B cell (primary cell): ENCODE measurements around the gene DRAXIN. TPM values are rescaled to one million over a fixed set of nuclear protein-coding genes. Genes with fewer than 3 reads are reported as not detected.
A peak's percentile ranks its signal among the peaks of the same experiment; 100 is the strongest.

Experiments used
- ATAC-seq: fragments of 200-7000 bp; cut with Tn5 transposase; one replicate; pipeline ENCODE4 v1.10.0; 2021; ENCODE audit warnings: low read depth, mild to moderate bottlenecking, moderate number of reproducible peaks, moderate library complexity
- CTCF ChIA-PET: fragments of 350-600 bp; sonication (Branson Sonifier 250); formaldehyde crosslinking; loops from one replicate; lab custom pipeline; 2021; ENCODE audit warnings: antibody characterized with exemption, inconsistent platforms; lab: Charles Lee
- POLR2A ChIA-PET: fragments of 350-600 bp; sonication (Branson Sonifier 250); formaldehyde crosslinking; loops from one replicate; lab custom pipeline; 2021; ENCODE audit warnings: antibody characterized with exemption; lab: Charles Lee
- DNase-seq: peaks from one replicate; pipeline ENCODE4 v3.0.0; 2013
- H2AFZ ChIP-seq: 2 replicates; pipeline ENCODE4 v1.6.1; 2012; ENCODE audit warnings: mild to moderate bottlenecking, low read depth, low read length; ENCODE audit not compliant: insufficient read depth, poor library complexity, severe bottlenecking
- H3K27ac ChIP-seq, 2 donors: 1 replicate in 1 of 2; 2 replicates in 1 of 2; pipeline ENCODE4 v1.5.1; 2012 to 2013; ENCODE audit warnings: low read length in 2 of 2, mild to moderate bottlenecking in 2 of 2, moderate library complexity in 1 of 2
- H3K27me3 ChIP-seq, 4 experiments: fragments of 200-600 bp in 1 of 4; sonication (generic) in 1 of 4; replicated peaks in 1 of 4; 1 replicate in 2 of 4; 2 replicates in 2 of 4; pipeline versions ENCODE4 v1.6.1 to v1.7.0; 2013 to 2016; ENCODE audit warnings: low read length in 3 of 4, mild to moderate bottlenecking in 2 of 4, mixed read lengths in 1 of 4, moderate library complexity in 1 of 4; ENCODE audit not compliant: insufficient read depth in 4 of 4, control insufficient read depth in 3 of 4; ENCODE audit errors: control extremely low read depth in 1 of 4
- H3K36me3 ChIP-seq, 2 experiments: replicated peaks in 1 of 2; 1 replicate in 1 of 2; 2 replicates in 1 of 2; pipeline versions ENCODE4 v1.6.1 to v1.7.1; 2013; ENCODE audit warnings: low read length in 1 of 2; ENCODE audit not compliant: insufficient read depth in 2 of 2, control insufficient read depth in 1 of 2; ENCODE audit errors: control extremely low read depth in 1 of 2, extremely low read depth in 1 of 2
- H3K4me1 ChIP-seq, 2 donors: fragments of 200-600 bp in 1 of 2; sonication (generic) in 1 of 2; 1 replicate in 1 of 2; 2 replicates in 1 of 2; pipeline versions ENCODE4 v1.5.1 to v1.6.1; 2013 to 2017; ENCODE audit warnings: low read length in 2 of 2; ENCODE audit not compliant: control insufficient read depth in 2 of 2, insufficient read depth in 2 of 2
- H3K4me2 ChIP-seq: replicated peaks from 2 replicates; pipeline ENCODE3; 2012; ENCODE audit warnings: mild to moderate bottlenecking, low read depth, low read length; ENCODE audit not compliant: poor library complexity, severe bottlenecking
- H3K4me3 ChIP-seq, 5 experiments: fragments of 200-600 bp in 1 of 5; sonication (generic) in 1 of 5; 1 replicate in 3 of 5; 2 replicates in 2 of 5; pipeline versions ENCODE4 v1.5.1 to v1.7.0; 2011 to 2016; ENCODE audit warnings: low read length in 4 of 5, mild to moderate bottlenecking in 4 of 5, low read depth in 2 of 5, control low read depth in 1 of 5, moderate library complexity in 1 of 5; ENCODE audit not compliant: insufficient read depth in 1 of 5; ENCODE audit errors: control extremely low read depth in 1 of 5, extremely low read depth in 1 of 5
- H3K79me2 ChIP-seq: fragments of 200-600 bp; sonication (generic); one replicate; pipeline ENCODE4 v1.6.0; 2016; ENCODE audit warnings: low read length; ENCODE audit not compliant: control insufficient read depth, insufficient read depth
- H3K9ac ChIP-seq: fragments of 200-600 bp; sonication (generic); 2 replicates; pipeline ENCODE4 v1.6.1; 2017; ENCODE audit warnings: mild to moderate bottlenecking, low read length, moderate library complexity
- H3K9me3 ChIP-seq, 3 donors: one replicate each; pipeline versions ENCODE4 v1.6.1 to v1.7.1; 2013; ENCODE audit warnings: low read length in 2 of 3; ENCODE audit not compliant: control insufficient read depth in 2 of 3, insufficient read depth in 1 of 3; ENCODE audit errors: control extremely low read depth in 1 of 3
- H4K20me1 ChIP-seq: 2 replicates; pipeline ENCODE4 v1.6.0; 2012; ENCODE audit warnings: mild to moderate bottlenecking, low read length; ENCODE audit not compliant: insufficient read depth, control insufficient read depth, poor library complexity, severe bottlenecking
- H3K27ac Mint-ChIP-seq: one replicate; pipeline ENCODE4 v1.8.0; 2021; ENCODE audit warnings: mixed read lengths
- H3K27me3 Mint-ChIP-seq: one replicate; pipeline ENCODE4 v1.8.0; 2021; ENCODE audit warnings: mixed read lengths
- H3K4me1 Mint-ChIP-seq: one replicate; pipeline ENCODE4 v1.8.0; 2021; ENCODE audit warnings: mixed read lengths
- H3K4me3 Mint-ChIP-seq: one replicate; pipeline ENCODE4 v1.8.0; 2021; ENCODE audit warnings: mixed read lengths
- H3K9me3 Mint-ChIP-seq: one replicate; pipeline ENCODE4 v1.8.0; 2022; ENCODE audit warnings: mixed read lengths; ENCODE audit not compliant: insufficient read depth
- EZH2 ChIP-seq: IDR thresholded peaks from 2 replicates; pipeline ENCODE4 v1.6.1; 2012; ENCODE audit warnings: borderline replicate concordance, low read depth, mild to moderate bottlenecking, moderate library complexity, low read length; ENCODE audit not compliant: insufficient read depth, poor library complexity, severe bottlenecking
- WGBS: methylation state at CpG from one replicate; pipeline ENCODE4 v1.1.5; 2013; ENCODE audit warnings: missing lambda C conversion rate; ENCODE audit not compliant: insufficient coverage; 5-methylcytosine and 5-hydroxymethylcytosine counted together
- intact Hi-C: fragments of 100-400 bp; cut with micrococcal nuclease; formaldehyde crosslinking; loops from one replicate; pipeline ENCODE4 v1.10.0; 2022
- polyA plus RNA-seq: library from polyadenylated mRNA; depleted of rRNA; stranded (reverse); fragments of >200 nt; gene quantifications from 2 replicates; pipeline ENCODE4 v1.2.3, GENCODE V29; 2012
- total RNA-seq, 2 donors: library from RNA; stranded (reverse); fragments of 120-200 nt in 1 of 2; gene quantifications; 1 replicate in 1 of 2; 2 replicates in 1 of 2; pipeline versions ENCODE4 v1.2.3 to v1.2.4, GENCODE V29; 2013 to 2022
- TF ChIP-seq, protein P1 (sequence below): fragments of 200-600 bp; IDR thresholded peaks from one replicate; pipeline ENCODE4 v1.8.0; 2022; ENCODE audit warnings: antibody characterized with exemption, mild to moderate bottlenecking

Gene DRAXIN
- total and polyA plus RNA-seq, 2 donors (not counting 1 experiment from before 2014, with no cell fraction given): 0.21 to 0.30 TPM

DNA sequence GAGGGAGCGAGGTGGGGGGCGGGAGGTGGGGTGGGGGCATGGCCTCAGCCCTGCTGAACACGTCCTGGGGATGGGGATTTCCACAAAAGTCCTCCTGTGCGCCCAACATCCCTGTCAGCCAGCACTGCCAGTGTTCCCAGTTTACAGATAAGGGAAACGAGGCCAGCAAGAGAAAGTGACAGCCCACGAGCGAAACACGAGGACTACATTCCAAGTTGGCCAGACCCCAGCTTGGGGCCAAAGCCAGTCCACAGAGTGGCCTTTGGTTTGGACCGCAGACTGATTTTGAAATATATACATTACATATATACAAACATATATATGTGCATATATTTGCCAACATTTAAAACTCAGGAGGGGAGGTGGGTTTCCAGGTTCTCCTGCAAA, 42.3 kb upstream of the DRAXIN start:
- H3K9me3 Mint-ChIP-seq: no peaks in the 10 kb centered on the region
- Histone ChIP-seq H3K27me3 (no peaks in the 10 kb centered on the region), H3K4me1 (peaks cover 14 to 27% of the 10 kb centered on the region in 2 donors), H3K36me3 (no peaks in the 10 kb centered on the region), H3K9me3 (no peaks in the 10 kb centered on the region), H3K79me2 (no peaks in the 10 kb centered on the region), H4K20me1 (no peaks in the 10 kb centered on the region), H2AFZ (no peak overlapping the region), H3K4me2 (peak overlapping the region; percentile 81), H3K9ac (no peak overlapping the region), H3K4me3 (peak overlapping the region in 1 of 5 experiments; percentile 21), H3K27ac (no peak overlapping the region)
- intact Hi-C loops: loop anchor here (10.0 kb wide), 1 partner anchor 174 kb away; the partner anchor contains the start of gene DISP3
- H3K4me3 Mint-ChIP-seq: peak overlapping the region; percentile 57
- ChIA-PET POLR2A (interaction anchor here (0.5 to 1.2 kb wide), 2 partner anchors 65 to 259 kb away, joined by 3 read pairs; no protein-coding TSS in a partner anchor), CTCF (interaction anchor here (0.8 to 18.9 kb wide), 10 partner anchors 8 to 612 kb away, joined by 3 to 231 read pairs (median 7); partner anchors contain the start of genes AGTRAP and FBXO6)
- DNase-seq (no peak), ATAC-seq (no peak)
- no peaks in the 10 kb centered on the region for H3K27me3 Mint-ChIP-seq
- H3K27ac Mint-ChIP-seq: no peak overlapping the region
- peaks cover 27% of the 10 kb centered on the region for H3K4me1 Mint-ChIP-seq
- WGBS: 25% methylated on average over 3 of the region's 9 CpGs
- no peak for TF ChIP-seq EZH2
- TF ChIP-seq, protein P1, sequence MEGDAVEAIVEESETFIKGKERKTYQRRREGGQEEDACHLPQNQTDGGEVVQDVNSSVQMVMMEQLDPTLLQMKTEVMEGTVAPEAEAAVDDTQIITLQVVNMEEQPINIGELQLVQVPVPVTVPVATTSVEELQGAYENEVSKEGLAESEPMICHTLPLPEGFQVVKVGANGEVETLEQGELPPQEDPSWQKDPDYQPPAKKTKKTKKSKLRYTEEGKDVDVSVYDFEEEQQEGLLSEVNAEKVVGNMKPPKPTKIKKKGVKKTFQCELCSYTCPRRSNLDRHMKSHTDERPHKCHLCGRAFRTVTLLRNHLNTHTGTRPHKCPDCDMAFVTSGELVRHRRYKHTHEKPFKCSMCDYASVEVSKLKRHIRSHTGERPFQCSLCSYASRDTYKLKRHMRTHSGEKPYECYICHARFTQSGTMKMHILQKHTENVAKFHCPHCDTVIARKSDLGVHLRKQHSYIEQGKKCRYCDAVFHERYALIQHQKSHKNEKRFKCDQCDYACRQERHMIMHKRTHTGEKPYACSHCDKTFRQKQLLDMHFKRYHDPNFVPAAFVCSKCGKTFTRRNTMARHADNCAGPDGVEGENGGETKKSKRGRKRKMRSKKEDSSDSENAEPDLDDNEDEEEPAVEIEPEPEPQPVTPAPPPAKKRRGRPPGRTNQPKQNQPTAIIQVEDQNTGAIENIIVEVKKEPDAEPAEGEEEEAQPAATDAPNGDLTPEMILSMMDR: no peak

DNA sequence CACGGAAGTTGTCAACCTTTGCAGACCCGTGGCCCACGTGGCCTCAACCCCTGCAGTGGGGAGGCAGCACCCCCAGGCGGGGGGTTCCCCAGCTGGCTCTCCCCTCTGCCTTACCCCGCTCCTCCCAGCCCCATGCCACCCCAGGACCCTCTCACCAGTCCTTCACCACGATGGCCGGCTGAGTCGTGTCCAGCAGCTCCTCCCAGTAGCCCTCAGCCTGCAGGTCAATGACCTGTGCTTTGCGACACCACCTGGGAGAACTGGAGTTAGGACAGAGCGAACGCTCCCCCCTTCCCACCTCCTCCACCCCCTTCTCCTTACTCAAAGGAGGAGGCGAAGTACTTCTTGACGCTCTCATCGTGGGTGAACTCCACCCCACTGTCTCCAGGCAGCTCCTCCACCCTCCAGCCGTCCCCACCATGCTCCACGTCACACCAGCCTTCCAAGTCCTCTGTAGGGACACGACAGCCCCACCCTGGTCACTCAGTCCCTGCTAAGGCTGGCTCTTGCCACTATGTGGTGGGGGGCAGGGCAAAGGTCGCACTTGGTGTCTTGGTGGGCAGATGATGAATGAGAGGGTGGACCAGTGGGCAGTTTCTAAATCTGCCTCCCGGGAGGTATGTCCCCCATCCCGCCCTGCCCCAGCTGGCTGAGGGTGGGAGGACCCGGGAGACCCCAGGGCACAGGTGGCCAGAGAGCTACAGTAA, 41.7 kb upstream of the DRAXIN start:
- no peaks in the 10 kb centered on the region for H3K36me3 ChIP-seq
- DNase-seq (no peak), ATAC-seq (no peak)
- peak overlapping the region; percentile 81 for H3K4me2 ChIP-seq
- ChIA-PET POLR2A (interaction anchor here (1.2 to 2.2 kb wide), 4 partner anchors 32 to 638 kb away, joined by 3 to 10 read pairs (median 4); partner anchors contain the start of gene TARDBP), CTCF (interaction anchor here (0.7 to 18.9 kb wide), 18 partner anchors 8 to 612 kb away, joined by 3 to 231 read pairs (median 4); partner anchors contain the start of genes AGTRAP and FBXO6)
- Mint-ChIP-seq H3K4me1 (peaks cover 27% of the 10 kb centered on the region), H3K9me3 (no peaks in the 10 kb centered on the region), H3K27me3 (no peaks in the 10 kb centered on the region), H3K4me3 (peak overlapping the region; percentile 66), H3K27ac (no peak overlapping the region)
- no peaks in the 10 kb centered on the region for H3K9me3 ChIP-seq
- H3K27ac ChIP-seq: no peak overlapping the region
- H3K79me2 ChIP-seq: no peaks in the 10 kb centered on the region
- peaks cover 14 to 27% of the 10 kb centered on the region in 2 donors for H3K4me1 ChIP-seq
- H3K4me3 ChIP-seq: peak overlapping the region in 2 of 5 experiments; percentile 42 to 51
- 43% methylated on average over 15 of the region's 21 CpGs for WGBS
- H4K20me1 ChIP-seq: no peaks in the 10 kb centered on the region
- peak overlapping the region; percentile 68 for H2AFZ ChIP-seq
- peak overlapping the region; percentile 47 for H3K9ac ChIP-seq
- intact Hi-C loops: loop anchor here (1.0 to 10.0 kb wide), 7 partner anchors 32 to 387 kb away; partner anchors contain the start of genes DISP3, MAD2L2 and MTOR
- no peaks in the 10 kb centered on the region for H3K27me3 ChIP-seq
- TF ChIP-seq, protein P1: no peak
- no peak for TF ChIP-seq EZH2
